CD8-positive, alpha-beta memory T cell (primary cell): ENCODE results near the gene FOXP3. TPM values are rescaled to one million over a fixed set of nuclear protein-coding genes. Genes with fewer than 3 reads are reported as not detected.

Source experiments
- CTCF ChIA-PET: fragments of 350-600 bp; sonication (Branson Sonifier 250); formaldehyde crosslinking; loops from one replicate; lab custom pipeline; 2021; ENCODE audit warnings: antibody characterized with exemption; lab: Charles Lee
- POLR2A ChIA-PET: fragments of 350-600 bp; sonication (Branson Sonifier 250); formaldehyde crosslinking; loops from one replicate; lab custom pipeline; 2021; ENCODE audit warnings: antibody characterized with exemption; lab: Charles Lee
- DNase-seq, 5 donors: peaks; one replicate each; pipeline versions ENCODE4 v3.0.0 to v3.0.0-alpha.2; 2020 to 2022; ENCODE audit warnings: mixed read lengths in 1 of 5
- H3K27ac ChIP-seq: one replicate; pipeline ENCODE4 v1.7.0; 2013; ENCODE audit warnings: low read depth, mild to moderate bottlenecking, low read length, moderate library complexity
- H3K27me3 ChIP-seq: 2 replicates; pipeline ENCODE4 v1.7.0; 2013; ENCODE audit warnings: low read length, mild to moderate bottlenecking; ENCODE audit not compliant: insufficient read depth, poor library complexity, severe bottlenecking
- H3K36me3 ChIP-seq: 2 replicates; pipeline ENCODE4 v1.7.0; 2013; ENCODE audit warnings: mild to moderate bottlenecking, low read length, moderate library complexity; ENCODE audit not compliant: insufficient read depth
- H3K4me1 ChIP-seq: 2 replicates; pipeline ENCODE4 v1.7.0; 2013; ENCODE audit warnings: mild to moderate bottlenecking, low read length, moderate library complexity; ENCODE audit not compliant: insufficient read depth
- H3K4me3 ChIP-seq: 2 replicates; pipeline ENCODE4 v1.7.0; 2013; ENCODE audit warnings: mild to moderate bottlenecking, low read length
- H3K9me3 ChIP-seq: 2 replicates; pipeline ENCODE4 v1.7.0; 2013; ENCODE audit warnings: mild to moderate bottlenecking, low read length
- H3K27ac Mint-ChIP-seq, 8 donors: one replicate each; pipeline ENCODE4 v1.8.0; 2020 to 2021; ENCODE audit warnings: mixed read lengths in 8 of 8, mild to moderate bottlenecking in 6 of 8, inconsistent platforms in 3 of 8, moderate library complexity in 3 of 8
- H3K27me3 Mint-ChIP-seq, 2 donors: one replicate each; pipeline ENCODE4 v1.8.0; 2020 to 2021; ENCODE audit warnings: mixed read lengths in 2 of 2, mild to moderate bottlenecking in 1 of 2, moderate library complexity in 1 of 2
- H3K36me3 Mint-ChIP-seq, 3 donors: one replicate each; pipeline ENCODE4 v1.8.0; 2020 to 2021; ENCODE audit warnings: mixed read lengths in 3 of 3, inconsistent platforms in 1 of 3, mild to moderate bottlenecking in 1 of 3
- H3K4me1 Mint-ChIP-seq, 3 donors: one replicate each; pipeline ENCODE4 v1.8.0; 2020 to 2021; ENCODE audit warnings: mixed read lengths in 3 of 3, inconsistent platforms in 1 of 3, mild to moderate bottlenecking in 1 of 3
- H3K4me3 Mint-ChIP-seq, 7 donors: one replicate each; pipeline ENCODE4 v1.8.0; 2020 to 2021; ENCODE audit warnings: mixed read lengths in 7 of 7, mild to moderate bottlenecking in 6 of 7, moderate library complexity in 4 of 7, inconsistent platforms in 2 of 7
- H3K9me3 Mint-ChIP-seq, 5 donors: one replicate each; pipeline ENCODE4 v1.8.0; 2020 to 2022; ENCODE audit warnings: mixed read lengths in 5 of 5, mild to moderate bottlenecking in 3 of 5, moderate library complexity in 2 of 5, inconsistent platforms in 1 of 5
- polyA plus RNA-seq: library from polyadenylated mRNA; unstranded; fragments of 300-500 nt; fragmentation: Illumina TruSeq; gene quantifications from one replicate; pipeline ENCODE4 v1.2.3, GENCODE V29; 2021
- total RNA-seq, 2 experiments: library from RNA; stranded (reverse); gene quantifications; one replicate each; pipeline ENCODE4 v1.2.3, GENCODE V29; 2021

FOXP3 gene
- total and polyA plus RNA-seq, 3 experiments from 2014 or later: 1.6 to 11.2 (median 10.5) TPM

DNA sequence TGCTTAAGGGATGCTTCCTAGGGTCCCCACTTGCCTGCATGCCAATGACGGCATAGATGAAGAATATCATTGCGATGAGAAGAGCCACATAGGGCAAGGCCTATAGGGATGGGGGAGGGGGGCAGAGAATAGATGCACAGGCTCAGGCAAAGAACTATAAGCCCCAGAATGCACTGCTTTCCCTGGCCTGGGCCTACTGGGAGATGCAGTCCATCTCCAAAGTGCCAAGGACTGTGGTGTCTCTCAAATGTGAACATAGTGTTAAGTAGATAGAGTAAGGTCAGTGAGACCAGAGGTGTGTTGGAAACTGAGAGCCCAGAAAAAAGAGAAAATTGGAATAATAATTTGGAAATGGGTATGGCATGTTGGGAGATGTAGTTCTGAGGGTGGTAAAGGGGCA is 52.3 kb downstream of the FOXP3 start:
- Histone ChIP-seq H3K27ac (no peak overlapping the region), H3K36me3 (no peaks in the 10 kb centered on the region), H3K4me1 (no peaks in the 10 kb centered on the region), H3K27me3 (no peaks in the 10 kb centered on the region), H3K9me3 (no peaks in the 10 kb centered on the region), H3K4me3 (no peak overlapping the region)
- Mint-ChIP-seq H3K36me3 (peaks cover 0 to 2% (median 0%) of the 10 kb centered on the region in 3 donors), H3K27ac (no peak overlapping the region), H3K4me3 (no peak overlapping the region), H3K9me3 (no peaks in the 10 kb centered on the region), H3K27me3 (peaks cover 3 to 10% of the 10 kb centered on the region in 2 donors), H3K4me1 (no peaks in the 10 kb centered on the region)
- ChIA-PET CTCF (no interaction called here), POLR2A (no interaction called here)
- DNase-seq: no peak

DNA sequence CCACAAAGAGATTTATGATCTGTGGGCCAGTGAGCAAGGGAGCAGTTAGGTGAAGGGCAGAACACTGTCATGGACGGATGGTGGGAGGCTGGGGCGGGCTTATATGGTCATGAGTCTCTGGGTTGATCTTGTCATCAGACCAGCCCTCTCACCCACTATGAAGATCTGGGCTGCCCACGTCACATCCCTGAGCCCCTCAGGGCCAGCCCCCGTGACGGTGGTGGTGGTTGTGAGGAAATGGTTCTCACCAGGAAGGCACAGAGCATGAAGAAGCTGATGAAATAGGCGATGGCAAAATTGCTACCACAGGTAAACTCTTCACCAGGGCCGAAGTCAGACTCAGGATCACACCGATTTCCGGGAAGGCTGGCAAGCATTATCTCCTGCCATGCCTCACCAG is 53.4 kb downstream of the FOXP3 start:
- CTCF ChIA-PET: no interaction called here

DNA sequence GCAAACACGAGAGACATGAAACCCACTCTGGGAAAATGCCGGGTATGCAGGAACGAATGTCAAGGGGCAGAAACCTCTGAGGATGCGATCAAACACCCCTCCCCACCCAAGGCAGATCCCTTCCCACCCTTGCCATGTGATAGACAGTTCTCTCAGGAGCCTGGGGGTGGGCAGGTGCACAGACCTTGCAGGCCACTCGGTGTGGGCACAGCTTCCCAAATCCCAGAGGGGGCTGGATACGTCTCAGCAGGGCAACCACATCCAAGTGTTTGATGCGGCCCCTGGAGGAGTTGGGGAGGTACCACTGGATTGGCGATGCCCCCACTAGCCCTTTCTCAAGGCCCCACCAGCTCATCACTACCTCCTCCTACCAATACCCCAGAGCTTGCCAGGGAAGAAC is 54.1 kb downstream of the FOXP3 start:
- Mint-ChIP-seq H3K36me3 (peaks cover 0 to 2% (median 0%) of the 10 kb centered on the region in 3 donors), H3K9me3 (no peaks in the 10 kb centered on the region), H3K27ac (no peak overlapping the region), H3K27me3 (peaks cover 3 to 8% of the 10 kb centered on the region in 2 donors), H3K4me3 (no peak overlapping the region), H3K4me1 (no peaks in the 10 kb centered on the region)
- ChIA-PET POLR2A (no interaction called here), CTCF (no interaction called here)
- DNase-seq: no peak
- no peaks in the 10 kb centered on the region for H3K4me1 ChIP-seq
- H3K4me3 ChIP-seq: no peak overlapping the region
- no peaks in the 10 kb centered on the region for H3K27me3 ChIP-seq
- H3K27ac ChIP-seq: no peak overlapping the region
- H3K36me3 ChIP-seq: no peaks in the 10 kb centered on the region
- H3K9me3 ChIP-seq: no peaks in the 10 kb centered on the region

More for the DNA sequence above, 53.4 kb downstream of the FOXP3 start:
- Histone ChIP-seq H3K9me3 (no peaks in the 10 kb centered on the region), H3K27ac (no peak overlapping the region), H3K4me3 (no peak overlapping the region), H3K4me1 (no peaks in the 10 kb centered on the region), H3K27me3 (no peaks in the 10 kb centered on the region), H3K36me3 (no peaks in the 10 kb centered on the region)
- POLR2A ChIA-PET: no interaction called here
- Mint-ChIP-seq H3K27ac (no peak overlapping the region), H3K9me3 (no peaks in the 10 kb centered on the region), H3K27me3 (peaks cover 3 to 8% of the 10 kb centered on the region in 2 donors), H3K36me3 (peaks cover 0 to 2% (median 0%) of the 10 kb centered on the region in 3 donors), H3K4me3 (no peak overlapping the region), H3K4me1 (no peaks in the 10 kb centered on the region)
- DNase-seq: no peak

DNA sequence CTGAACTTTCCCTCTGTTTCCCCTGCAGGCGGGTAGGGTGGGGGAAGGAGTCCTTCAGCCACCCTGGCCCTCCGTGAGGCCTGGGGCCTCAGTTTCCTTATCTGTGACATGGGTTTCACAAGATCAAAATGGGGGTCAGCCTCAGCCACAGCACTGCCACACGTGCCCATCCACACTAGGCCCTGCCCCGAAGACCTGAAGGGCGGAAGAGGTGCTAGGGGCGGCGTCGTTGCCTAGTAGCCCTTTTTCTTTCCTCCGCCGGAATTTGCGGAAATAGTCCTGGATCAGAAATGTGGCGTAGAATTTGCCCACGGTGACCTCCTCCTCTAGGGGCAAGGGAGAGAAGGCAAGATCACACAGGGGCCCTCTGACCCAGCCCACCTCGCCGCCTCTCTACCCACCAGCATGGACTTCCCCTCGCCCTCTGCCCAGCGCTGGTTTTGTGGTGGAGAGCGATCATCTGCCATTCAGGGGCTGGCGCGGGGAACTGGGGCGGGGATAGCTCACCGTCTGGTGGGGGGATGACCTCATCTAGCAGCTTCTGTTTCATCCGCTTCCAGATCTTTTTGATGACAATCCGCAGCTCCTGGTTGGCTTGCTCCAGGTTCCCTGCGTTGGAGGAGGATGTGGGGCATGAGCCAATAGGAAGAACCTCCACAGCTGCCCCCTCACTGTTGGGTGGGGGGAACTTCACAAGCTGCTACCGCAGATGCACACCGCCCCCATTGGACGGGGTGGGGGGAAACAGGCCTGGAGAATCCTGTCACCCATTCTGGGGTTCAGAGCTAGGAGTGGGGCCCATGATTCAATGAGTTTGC is 54.9 kb downstream of the FOXP3 start:
- no peak overlapping the region for H3K27ac Mint-ChIP-seq
- no peak for DNase-seq
- POLR2A ChIA-PET: no interaction called here

DNA sequence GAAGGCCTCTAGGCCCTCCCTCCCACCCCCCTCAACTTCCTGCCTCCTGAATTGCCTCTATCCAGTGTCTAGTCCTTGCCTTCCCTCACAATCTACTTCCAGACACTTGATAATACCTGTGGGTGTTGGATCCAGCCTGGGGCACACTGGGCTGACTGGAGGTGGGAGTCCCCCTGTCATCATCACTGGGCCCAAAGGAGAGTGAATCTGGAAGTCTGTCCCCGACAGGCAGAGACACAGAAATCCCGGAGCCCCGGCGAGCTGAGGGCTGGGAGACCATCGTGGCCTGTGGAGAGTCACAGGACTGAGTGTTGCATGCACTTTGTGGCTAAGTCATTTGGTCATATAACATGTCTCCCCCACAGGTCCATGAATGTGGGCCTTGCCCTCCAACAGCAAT is 56.1 kb downstream of the FOXP3 start:
- Mint-ChIP-seq H3K9me3 (no peaks in the 10 kb centered on the region), H3K4me1 (no peaks in the 10 kb centered on the region), H3K4me3 (no peak overlapping the region), H3K27ac (no peak overlapping the region), H3K27me3 (peaks cover 3 to 8% of the 10 kb centered on the region in 2 donors), H3K36me3 (peaks cover 0 to 1% (median 0%) of the 10 kb centered on the region in 3 donors)
- H3K4me3 ChIP-seq: no peak overlapping the region
- H3K36me3 ChIP-seq: no peaks in the 10 kb centered on the region
- ChIA-PET CTCF (interaction anchor here (1.2 kb wide), 1 partner anchor 16 kb away, joined by 3 read pairs; no protein-coding TSS in a partner anchor), POLR2A (no interaction called here)
- H3K27ac ChIP-seq: no peak overlapping the region
- no peak for DNase-seq
- H3K4me1 ChIP-seq: no peaks in the 10 kb centered on the region
- H3K27me3 ChIP-seq: no peaks in the 10 kb centered on the region
- no peaks in the 10 kb centered on the region for H3K9me3 ChIP-seq

More for the DNA sequence above, 54.9 kb downstream of the FOXP3 start:
- Histone ChIP-seq H3K27me3 (no peaks in the 10 kb centered on the region), H3K9me3 (no peaks in the 10 kb centered on the region), H3K36me3 (no peaks in the 10 kb centered on the region), H3K4me3 (no peak overlapping the region), H3K4me1 (no peaks in the 10 kb centered on the region), H3K27ac (no peak overlapping the region)
- Mint-ChIP-seq H3K4me1 (no peaks in the 10 kb centered on the region), H3K4me3 (no peak overlapping the region), H3K27me3 (peaks cover 3 to 8% of the 10 kb centered on the region in 2 donors), H3K9me3 (no peaks in the 10 kb centered on the region), H3K36me3 (peaks cover 0 to 2% (median 0%) of the 10 kb centered on the region in 3 donors)
- CTCF ChIA-PET: no interaction called here

DNA sequence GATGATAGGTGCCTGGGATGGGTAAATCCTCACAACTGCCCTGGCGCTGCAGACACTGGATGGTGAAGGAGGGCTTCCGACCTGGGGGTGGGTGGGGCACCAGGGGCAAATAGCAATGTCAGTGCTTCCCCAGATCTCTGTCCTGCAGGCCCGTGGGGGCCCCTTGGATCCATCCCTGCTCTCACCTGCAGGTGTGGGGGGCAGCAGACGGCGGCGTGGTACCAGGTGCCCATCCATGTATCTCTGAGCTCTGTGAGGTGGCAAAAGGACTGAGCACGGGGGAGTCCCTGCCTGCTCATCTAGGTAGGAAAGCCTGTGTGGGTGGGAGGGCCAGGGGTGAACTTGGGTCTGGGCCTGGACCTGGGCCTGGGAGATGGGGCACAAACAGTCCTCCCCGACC is 58.0 kb downstream of the FOXP3 start:
- no peak for DNase-seq
- Mint-ChIP-seq H3K27me3 (peaks cover 3 to 8% of the 10 kb centered on the region in 2 donors), H3K4me1 (no peaks in the 10 kb centered on the region), H3K27ac (no peak overlapping the region), H3K36me3 (no peaks in the 10 kb centered on the region), H3K9me3 (no peaks in the 10 kb centered on the region), H3K4me3 (no peak overlapping the region)
- ChIA-PET POLR2A (no interaction called here), CTCF (no interaction called here)
- H3K27ac ChIP-seq: no peak overlapping the region
- H3K4me1 ChIP-seq: no peaks in the 10 kb centered on the region
- no peaks in the 10 kb centered on the region for H3K9me3 ChIP-seq
- no peak overlapping the region for H3K4me3 ChIP-seq
- H3K27me3 ChIP-seq: no peaks in the 10 kb centered on the region
- no peaks in the 10 kb centered on the region for H3K36me3 ChIP-seq

DNA sequence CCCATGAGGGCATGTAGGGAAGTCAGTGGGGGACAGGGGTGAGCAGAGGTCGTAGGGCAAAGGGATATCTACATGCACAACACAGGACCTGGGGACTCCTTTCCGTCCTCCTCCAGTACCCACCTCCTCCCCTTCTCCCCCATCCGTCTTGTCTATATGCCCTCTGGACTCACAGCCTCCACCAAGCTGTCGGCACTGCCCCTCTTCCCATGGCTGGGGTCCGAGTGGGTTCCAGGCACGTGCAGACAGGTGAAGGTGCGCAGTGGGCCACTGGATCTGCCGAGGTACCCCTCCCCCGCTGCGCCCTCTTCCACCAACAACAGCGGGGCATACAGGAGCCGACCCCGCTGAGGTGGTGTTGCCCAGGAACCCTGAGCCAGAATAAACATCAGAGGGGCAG is 59.1 kb downstream of the FOXP3 start:
- no peaks in the 10 kb centered on the region for H3K4me1 ChIP-seq
- H3K9me3 Mint-ChIP-seq: no peaks in the 10 kb centered on the region
- ChIA-PET CTCF (no interaction called here), POLR2A (no interaction called here)
- no peak overlapping the region for H3K27ac ChIP-seq
- H3K27me3 Mint-ChIP-seq: peaks cover 0 to 5% of the 10 kb centered on the region in 2 donors
- H3K4me3 ChIP-seq: no peak overlapping the region
- no peaks in the 10 kb centered on the region for H3K27me3 ChIP-seq
- no peaks in the 10 kb centered on the region for H3K36me3 Mint-ChIP-seq
- DNase-seq: no peak
- H3K4me1 Mint-ChIP-seq: peaks cover 3 to 4% (median 3%) of the 10 kb centered on the region in 3 donors
- no peaks in the 10 kb centered on the region for H3K36me3 ChIP-seq
- no peak overlapping the region for H3K27ac Mint-ChIP-seq
- H3K4me3 Mint-ChIP-seq: no peak overlapping the region
- H3K9me3 ChIP-seq: no peaks in the 10 kb centered on the region

DNA sequence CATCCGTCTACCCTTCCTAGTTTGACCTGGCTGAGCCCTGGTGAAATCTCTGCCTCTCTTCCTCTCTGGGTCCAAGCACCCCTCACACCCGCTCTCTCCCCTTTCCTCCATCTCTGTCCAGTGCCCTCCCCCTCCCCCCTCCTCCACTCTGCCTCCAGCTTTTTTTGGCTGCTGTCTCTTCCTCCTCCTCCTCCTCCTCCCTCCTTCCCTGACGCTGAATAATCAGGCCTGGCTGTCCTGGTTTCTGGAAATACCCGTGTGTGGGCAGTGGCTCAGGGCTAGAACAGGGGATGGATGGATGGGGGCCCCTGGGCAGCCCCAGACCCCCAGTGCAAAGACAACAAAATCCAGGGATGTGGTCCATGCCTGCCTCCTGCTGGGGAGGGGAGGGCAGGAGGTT is 59.8 kb downstream of the FOXP3 start:
- Mint-ChIP-seq H3K27ac (no peak overlapping the region), H3K36me3 (no peaks in the 10 kb centered on the region), H3K9me3 (no peaks in the 10 kb centered on the region), H3K4me3 (no peak overlapping the region), H3K27me3 (peaks cover 0 to 5% of the 10 kb centered on the region in 2 donors), H3K4me1 (peaks cover 3 to 6% (median 3%) of the 10 kb centered on the region in 3 donors)
- no peaks in the 10 kb centered on the region for H3K36me3 ChIP-seq
- CTCF ChIA-PET: no interaction called here
- H3K27ac ChIP-seq: no peak overlapping the region
- H3K9me3 ChIP-seq: no peaks in the 10 kb centered on the region
- H3K4me1 ChIP-seq: no peaks in the 10 kb centered on the region
- POLR2A ChIA-PET: no interaction called here
- H3K4me3 ChIP-seq: no peak overlapping the region
- no peak for DNase-seq
- no peaks in the 10 kb centered on the region for H3K27me3 ChIP-seq
